Kidney epithelial cell (primary cell): ENCODE measurements around the gene GRID1. TPM values are rescaled to one million over a fixed set of nuclear protein-coding genes. Genes with fewer than 3 reads are reported as not detected.

Experiments used
- DNase-seq: peaks from one replicate; pipeline ENCODE4 v3.0.0-alpha.2; 2010; ENCODE audit warnings: low read depth
- H3K27me3 ChIP-seq: 2 replicates; pipeline ENCODE4 v1.6.0; 2011; ENCODE audit warnings: low read length; ENCODE audit not compliant: control insufficient read depth, insufficient read depth
- H3K36me3 ChIP-seq: 2 replicates; pipeline ENCODE4 v1.5.1; 2011; ENCODE audit warnings: low read length; ENCODE audit not compliant: control insufficient read depth, insufficient read depth
- H3K4me3 ChIP-seq: 2 replicates; pipeline ENCODE4 v1.5.1; 2011; ENCODE audit warnings: low read depth, mild to moderate bottlenecking, control low read depth, low read length
- total RNA-seq: library from RNA; depleted of rRNA; stranded (reverse); fragments of >200 nt; gene quantifications from 2 replicates; pipeline ENCODE4 v1.2.3, GENCODE V29; 2015
- TF ChIP-seq, protein P1 (sequence below): IDR thresholded peaks from 2 replicates; pipeline ENCODE4 v1.5.1; 2011; ENCODE audit warnings: mild to moderate bottlenecking, moderate library complexity, low read length, control low read depth, inconsistent platforms; ENCODE audit not compliant: insufficient read depth, poor library complexity, severe bottlenecking

The GRID1 gene
- total RNA-seq, 1 donor from 2014 or later: 0.33 TPM

DNA sequence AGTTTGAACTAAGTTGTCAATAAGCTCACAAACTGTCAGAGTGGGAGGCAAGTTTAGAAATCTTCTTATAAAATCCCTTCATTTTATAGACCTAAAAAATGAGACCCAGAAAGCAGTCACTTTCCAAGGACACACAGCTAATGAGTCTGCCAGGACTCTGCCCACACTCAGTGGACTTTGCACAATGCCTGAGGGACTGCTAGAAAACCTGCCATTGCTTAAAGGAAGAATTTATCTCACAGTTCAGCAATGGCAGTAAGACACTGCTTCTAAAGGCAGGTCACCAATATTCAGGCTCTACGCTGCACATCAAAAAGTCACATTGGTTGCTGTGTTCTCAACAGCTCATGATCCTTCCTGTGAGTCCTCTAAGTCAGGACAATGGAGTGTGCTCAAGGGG lies 698.1 kb downstream of the GRID1 start:
- Histone ChIP-seq H3K27me3 (no peaks in the 10 kb centered on the region), H3K4me3 (no peak overlapping the region), H3K36me3 (no peaks in the 10 kb centered on the region)
- no peak for DNase-seq
- TF ChIP-seq, protein P1, sequence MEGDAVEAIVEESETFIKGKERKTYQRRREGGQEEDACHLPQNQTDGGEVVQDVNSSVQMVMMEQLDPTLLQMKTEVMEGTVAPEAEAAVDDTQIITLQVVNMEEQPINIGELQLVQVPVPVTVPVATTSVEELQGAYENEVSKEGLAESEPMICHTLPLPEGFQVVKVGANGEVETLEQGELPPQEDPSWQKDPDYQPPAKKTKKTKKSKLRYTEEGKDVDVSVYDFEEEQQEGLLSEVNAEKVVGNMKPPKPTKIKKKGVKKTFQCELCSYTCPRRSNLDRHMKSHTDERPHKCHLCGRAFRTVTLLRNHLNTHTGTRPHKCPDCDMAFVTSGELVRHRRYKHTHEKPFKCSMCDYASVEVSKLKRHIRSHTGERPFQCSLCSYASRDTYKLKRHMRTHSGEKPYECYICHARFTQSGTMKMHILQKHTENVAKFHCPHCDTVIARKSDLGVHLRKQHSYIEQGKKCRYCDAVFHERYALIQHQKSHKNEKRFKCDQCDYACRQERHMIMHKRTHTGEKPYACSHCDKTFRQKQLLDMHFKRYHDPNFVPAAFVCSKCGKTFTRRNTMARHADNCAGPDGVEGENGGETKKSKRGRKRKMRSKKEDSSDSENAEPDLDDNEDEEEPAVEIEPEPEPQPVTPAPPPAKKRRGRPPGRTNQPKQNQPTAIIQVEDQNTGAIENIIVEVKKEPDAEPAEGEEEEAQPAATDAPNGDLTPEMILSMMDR: no peak

DNA sequence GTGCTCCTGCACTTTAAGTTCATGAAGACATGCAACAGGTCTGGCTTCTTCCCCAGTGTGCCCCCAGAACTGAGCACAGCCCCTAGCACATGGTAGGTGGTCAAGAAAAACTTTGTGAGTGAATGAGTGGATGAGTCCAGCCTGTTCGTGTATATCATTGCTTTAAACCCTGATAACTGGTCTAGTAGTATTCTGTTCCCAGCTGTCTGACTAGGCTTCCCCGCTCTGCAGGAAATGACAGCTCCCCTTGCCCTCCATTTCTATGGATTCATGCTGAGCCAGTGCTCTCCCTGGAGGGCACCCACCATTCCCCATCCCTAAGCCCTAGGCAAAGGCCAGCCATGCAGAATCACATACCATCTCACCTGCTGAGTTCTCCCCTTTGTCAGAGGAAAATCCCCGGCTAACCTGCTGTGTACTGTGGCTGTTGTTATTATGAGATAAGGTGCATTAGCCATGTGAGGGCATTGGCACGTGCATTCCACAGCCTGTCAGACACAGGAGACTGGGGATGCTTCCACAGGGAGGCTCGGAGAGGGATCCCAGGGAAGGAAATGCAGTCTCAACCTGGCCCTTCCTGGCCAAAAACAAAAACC lies 698.9 kb downstream of the GRID1 start:
- Histone ChIP-seq H3K4me3 (no peak overlapping the region), H3K36me3 (no peaks in the 10 kb centered on the region), H3K27me3 (no peaks in the 10 kb centered on the region)
- no peak for DNase-seq
- TF ChIP-seq, protein P1: no peak

DNA sequence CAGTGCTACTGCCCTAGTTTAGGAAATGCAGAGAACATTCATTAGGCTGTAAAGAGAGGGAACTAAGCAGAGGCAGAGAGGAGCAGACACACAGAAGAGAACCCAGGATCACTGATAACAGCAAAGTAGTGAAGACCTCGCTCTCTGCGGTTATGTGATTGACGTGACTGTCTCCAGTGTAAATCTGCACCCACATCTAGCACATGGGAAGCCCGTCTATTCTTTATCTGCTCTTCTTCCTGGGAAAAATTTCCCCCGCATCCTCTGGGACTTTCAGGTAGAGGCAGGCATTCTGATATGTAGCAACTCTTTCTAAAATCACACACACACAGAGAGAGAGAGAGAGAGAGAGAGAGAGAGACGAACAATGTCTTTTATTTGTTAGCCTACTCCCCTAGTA lies 699.6 kb downstream of the GRID1 start:
- DNase-seq: no peak
- TF ChIP-seq, protein P1: no peak
- Histone ChIP-seq H3K4me3 (no peak overlapping the region), H3K27me3 (no peaks in the 10 kb centered on the region), H3K36me3 (no peaks in the 10 kb centered on the region)

GRCh38 chr10:85666102-85666501 lies 700.5 kb downstream of the GRID1 start:
- TF ChIP-seq, protein P1: no peak
- H3K36me3 ChIP-seq: no peaks in the 10 kb centered on the region
- DNase-seq: no peak
- no peak overlapping the region for H3K4me3 ChIP-seq
- no peaks in the 10 kb centered on the region for H3K27me3 ChIP-seq

DNA sequence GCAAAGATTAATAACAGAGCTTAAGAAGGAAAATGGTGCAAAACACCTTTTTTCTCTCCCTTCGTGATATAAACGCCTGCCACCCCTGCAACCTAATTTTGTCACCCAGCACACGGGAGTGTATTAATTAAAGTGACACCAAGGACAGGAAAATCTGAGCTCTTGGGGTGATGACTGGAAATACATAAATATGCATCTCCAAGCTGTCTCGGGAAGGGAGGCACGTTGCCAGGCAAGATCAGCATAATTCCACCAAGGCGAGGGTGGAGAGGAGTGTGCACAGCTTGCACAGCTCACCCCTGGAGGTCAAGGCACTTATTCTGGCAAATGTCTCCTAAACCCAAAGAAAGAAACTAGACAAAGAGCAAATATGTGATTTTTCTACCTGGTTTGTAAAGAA lies 700.9 kb downstream of the GRID1 start:
- Histone ChIP-seq H3K4me3 (no peak overlapping the region), H3K36me3 (no peaks in the 10 kb centered on the region), H3K27me3 (no peaks in the 10 kb centered on the region)
- no peak for DNase-seq
- TF ChIP-seq, protein P1: no peak

- Histone ChIP-seq H3K4me3 (no peak overlapping the region), H3K36me3 (no peaks in the 10 kb centered on the region), H3K27me3 (no peaks in the 10 kb centered on the region)
- TF ChIP-seq, protein P1: no peak
- no peak for DNase-seq
Observed at GRCh38 chr10:85665078-85665477, 701.5 kb downstream of the GRID1 start.
